SIG-M5 (cell line): ENCODE data around the gene TENT4B.

Experiments used
- DNase-seq: peaks from one replicate; lab custom pipeline; 2025; lab: John Stamatoyannopoulos, UW

TENT4B gene

DNA sequence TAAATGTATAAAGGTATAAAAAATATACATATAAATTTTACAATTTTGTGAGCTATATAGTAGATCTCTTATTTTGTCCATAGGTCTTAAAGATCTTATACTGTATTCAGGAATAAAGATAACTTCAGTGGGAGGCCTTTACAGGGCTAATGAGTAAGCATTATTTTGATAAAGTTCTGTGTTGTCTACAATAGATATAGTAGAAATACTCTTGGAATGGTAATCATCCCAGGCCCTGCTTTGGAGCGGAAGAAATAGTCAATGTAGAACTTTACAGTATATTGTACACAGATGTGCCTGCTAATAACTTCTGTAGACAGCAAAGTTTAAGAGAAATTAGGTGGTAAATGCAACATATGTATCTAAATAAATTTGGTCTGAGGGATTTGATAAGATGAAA lies 42.6 kb downstream of the TENT4B start:
- no peak for DNase-seq

DNA sequence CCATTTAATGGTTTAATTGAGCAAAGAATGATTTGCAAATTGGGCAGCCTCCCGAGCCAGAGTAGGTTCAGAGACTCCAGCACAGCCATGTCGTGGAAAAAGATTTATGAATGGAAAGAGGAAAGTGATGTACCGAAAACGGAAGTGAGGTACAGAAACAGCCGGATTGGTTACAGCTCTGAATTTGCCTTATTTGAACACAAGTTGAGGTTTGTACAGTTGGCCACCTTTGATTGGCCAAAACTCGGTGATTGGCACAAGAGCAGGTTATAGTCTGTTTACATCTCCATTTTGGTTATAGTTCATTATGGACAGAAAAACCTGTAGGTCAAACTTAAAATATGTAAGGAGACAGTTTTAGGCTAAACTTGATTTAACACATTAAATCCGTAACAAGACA lies 44.5 kb downstream of the TENT4B start:
- DNase-seq: no peak

DNA sequence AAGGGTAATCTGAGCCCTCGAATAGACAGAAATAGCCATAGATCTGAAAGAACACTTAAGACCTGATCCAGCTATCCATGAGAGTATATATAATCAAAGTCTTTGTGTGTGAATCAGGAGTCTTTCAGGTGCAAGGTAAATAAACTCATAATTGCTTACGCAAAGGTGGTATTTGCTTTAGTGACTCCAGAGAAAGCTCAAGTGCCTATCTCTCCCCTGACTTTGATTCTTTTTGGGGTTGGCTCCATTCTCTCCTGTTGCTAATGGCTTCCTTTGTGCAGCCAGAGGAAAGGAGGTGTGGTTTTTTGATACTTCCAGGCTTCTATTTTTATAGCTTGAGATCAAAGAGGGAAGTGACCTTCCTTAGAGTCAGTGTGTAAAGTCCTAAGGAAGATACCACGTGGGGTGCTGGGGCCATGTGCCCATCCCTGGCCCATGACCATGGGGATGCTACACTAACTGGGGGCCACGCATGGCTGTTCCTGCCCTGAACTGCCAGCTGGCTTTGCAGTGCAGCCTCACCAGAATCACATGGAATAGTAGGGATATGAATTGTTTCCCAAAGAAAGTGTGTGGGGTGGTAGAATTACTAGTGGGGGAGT lies 45.8 kb downstream of the TENT4B start:
- DNase-seq: no peak

DNA sequence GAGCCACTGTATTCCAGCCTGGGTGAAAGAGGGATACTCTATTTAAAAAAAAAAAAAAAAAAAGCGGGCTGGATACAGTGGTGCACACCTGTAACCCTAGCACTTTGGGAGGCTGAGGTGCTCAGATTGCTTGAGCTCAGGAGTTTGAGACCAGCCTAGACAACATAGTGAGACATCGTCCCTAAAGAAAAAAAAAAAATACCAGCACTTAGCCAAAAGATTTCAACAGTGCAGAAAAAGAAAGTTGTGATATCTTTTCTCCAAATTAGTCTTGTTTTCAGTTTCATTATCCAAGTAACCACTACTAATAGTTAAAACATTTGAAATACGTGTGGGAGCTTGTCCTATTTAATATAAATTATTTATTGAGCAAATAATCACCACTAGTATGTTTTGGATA lies 48.7 kb downstream of the TENT4B start:
- no peak for DNase-seq

DNA sequence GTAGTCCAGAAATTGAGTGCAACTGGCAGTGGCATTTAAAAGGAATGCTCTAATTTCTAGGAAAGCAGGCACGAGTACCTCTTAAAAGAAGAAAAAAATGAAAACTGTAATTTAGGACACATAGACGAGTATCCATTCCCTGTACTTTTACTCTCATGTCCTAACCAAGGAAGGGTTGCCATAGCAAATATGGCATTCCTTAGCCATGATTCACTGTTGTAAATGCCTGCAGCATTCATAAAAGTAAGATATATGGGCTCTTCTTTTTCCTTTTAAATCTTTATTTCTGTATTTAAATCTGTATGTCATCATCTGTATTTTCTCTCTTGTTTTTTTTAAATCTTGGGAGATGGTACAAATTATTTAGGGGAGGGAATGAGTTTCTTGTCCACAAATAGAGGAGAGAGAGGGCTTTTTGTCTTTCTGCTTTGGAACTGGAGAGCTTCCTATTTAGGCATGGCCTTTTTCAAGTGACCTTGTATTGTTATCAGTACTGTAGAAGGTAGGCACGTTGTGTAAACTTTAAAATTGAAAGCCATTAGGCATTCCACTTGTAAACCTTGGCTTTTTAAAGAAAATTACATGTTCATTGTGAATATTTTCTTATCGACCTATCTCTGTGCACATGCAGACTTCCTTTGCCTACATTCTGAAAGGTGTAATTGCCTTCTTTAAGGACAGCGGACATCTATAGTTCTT lies 50.0 kb downstream of the TENT4B start:
- no peak for DNase-seq

DNA sequence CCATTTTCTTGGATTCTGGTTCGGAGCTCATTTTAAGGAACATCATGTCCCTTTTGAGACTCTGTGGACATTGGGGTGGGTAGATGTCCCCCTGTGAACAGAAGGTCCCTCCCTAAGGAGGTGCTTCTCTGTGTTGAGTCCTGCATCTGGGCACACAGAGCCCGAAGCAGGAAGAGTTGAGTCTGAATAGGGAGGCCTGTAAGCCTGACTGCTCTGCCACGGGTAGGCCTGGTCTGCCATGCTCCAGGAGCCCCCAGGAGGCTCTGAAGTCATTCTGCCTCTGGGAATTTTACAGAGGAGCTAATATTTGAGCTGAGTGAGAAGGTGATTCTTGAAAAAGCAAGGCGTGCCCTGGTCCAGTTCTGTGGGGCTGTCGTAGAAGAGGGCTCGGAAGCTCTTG lies 50.6 kb downstream of the TENT4B start:
- DNase-seq: no peak

DNA sequence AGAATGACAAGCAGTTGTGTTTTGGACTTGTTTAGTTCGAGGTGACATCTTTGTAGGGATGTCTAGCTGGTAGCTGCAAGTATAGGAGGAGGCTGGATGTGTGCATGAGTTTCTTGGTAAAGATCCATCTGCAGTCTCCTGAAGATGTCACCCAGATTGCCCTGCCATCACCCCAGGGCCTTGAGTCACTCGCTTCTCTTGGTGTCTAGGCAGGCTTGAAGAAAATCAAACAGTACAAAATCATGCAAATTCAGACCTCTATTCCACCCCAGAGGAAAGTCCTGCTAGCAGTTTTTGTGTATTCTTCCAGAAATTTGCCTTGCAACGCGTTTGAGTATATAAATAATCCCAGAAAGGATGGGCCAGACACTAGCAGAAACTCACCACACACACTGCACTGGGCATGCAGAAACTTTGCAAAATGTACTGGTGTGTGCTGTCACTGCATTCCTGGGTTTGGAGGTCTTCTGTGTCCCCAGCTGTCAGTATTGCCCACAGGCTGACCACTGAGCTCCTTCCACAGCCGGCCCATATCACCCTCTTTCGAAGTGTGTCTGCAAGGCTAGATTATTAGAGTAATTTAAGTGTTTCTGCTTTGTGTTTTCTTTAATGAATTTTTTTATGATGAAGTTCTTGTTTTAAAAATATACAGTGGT lies 51.5 kb downstream of the TENT4B start:
- DNase-seq: no peak

DNA sequence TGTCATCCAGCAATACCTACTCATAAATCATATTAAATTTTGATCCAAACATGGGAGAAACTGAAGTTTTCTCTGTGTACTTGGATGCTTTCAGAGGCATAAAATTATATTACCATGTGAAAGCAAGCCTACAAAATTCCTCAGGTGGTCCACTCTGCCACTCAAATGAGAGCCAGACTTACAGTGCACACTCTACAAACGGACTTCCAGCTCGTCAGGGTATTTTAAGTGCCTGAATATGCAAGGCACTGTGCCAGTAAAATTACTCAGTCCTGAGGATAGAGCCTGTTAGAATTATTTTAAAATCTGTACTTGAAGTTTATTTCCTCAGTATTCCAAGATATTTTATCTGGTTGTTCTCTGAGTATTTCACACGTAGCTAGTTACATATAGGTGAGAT lies 54.5 kb downstream of the TENT4B start:
- no peak for DNase-seq

DNA sequence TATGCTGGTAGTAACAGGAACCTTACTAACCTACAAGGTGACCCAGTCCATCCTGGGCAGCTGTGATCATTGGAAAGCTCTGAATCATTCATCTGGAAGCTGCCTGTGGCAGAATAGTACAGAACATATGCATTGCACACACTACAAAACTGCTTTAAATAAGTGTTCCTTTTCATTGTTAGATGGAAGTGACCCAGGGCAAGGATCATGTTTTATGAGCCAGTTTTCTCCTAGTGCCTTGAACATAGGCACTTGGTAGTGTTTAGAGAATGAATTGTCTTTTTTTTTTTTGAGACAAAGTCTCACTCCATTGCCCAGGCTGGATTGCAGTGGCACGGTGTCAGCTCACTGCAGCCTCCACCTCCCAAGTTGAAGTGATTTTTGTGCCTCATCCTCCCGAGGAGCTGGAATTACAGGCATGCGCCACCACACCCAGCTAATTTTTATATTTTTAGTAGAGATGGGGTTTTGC lies 55.4 kb downstream of the TENT4B start:
- DNase-seq: no peak

DNA sequence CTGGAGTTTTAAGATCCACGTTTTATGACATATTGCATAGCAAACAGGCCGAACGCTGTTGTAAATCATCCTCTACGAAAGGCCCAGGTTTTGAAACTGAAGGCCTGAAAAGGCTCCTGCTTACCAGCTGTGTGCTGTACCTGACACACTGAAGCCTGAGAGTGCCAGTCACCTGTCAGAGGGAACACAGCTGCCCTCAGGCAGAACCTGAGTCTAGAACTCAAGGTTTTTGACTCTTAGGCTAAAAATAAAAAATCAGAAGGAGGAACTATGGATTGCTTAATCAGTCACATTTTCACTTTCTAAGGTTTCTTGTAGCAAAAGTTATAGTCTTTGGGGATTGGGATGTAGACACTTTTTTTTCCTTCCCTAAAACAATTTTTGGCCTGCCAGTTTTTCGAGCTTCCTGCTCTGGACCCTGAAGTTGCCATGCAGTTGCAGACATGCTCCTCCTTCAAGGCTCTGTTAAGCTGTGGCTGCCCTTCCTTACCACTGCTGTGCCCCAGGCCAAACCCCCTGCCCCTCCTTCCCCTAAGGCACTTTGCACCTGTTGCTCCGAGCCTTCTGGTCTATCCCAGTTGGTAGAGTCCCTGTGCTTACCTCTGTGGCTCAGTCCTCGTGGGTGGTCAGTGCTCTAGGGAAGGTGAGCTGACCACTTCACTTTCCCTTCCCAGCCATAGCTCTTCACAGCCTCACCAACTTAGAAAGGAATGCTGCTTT lies 56.6 kb downstream of the TENT4B start:
- no peak for DNase-seq

DNA sequence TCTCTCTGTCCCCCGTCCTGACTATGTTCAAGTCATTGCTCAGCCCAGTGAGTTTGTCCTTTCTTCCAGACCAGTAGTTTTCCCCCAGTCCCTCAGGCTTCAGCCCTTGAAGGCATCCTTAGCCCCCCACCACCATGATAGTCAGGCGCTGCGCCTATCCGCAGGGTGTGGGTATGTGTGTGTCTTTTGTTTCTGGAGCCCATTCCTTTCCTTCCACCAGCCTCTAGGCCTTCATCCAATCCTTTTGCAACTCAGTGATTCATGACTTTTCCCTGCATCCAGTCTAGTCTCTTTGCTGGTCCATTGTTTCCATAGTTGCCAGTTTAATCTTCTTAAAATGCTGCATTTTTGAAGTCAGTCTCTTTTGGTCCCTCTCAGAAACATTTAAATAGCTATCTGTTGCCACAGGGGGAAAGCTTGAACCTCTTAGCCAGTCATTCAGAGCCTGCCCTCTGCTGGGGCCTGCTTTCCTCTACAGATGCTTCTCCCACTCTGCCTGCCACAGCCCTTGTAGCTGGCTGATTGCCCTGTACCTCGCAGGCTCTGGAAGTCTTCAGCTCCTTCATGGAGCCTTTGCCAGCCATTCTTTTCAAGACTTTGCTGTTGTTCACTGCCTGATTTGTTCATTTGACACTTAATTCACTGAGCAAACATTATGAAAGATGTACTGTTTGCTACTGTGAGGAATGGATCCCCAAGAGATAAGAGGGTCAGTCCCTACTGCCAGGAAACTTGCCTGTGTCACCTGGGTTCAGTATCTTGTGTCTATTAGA lies 57.3 kb downstream of the TENT4B start:
- no peak for DNase-seq

DNA sequence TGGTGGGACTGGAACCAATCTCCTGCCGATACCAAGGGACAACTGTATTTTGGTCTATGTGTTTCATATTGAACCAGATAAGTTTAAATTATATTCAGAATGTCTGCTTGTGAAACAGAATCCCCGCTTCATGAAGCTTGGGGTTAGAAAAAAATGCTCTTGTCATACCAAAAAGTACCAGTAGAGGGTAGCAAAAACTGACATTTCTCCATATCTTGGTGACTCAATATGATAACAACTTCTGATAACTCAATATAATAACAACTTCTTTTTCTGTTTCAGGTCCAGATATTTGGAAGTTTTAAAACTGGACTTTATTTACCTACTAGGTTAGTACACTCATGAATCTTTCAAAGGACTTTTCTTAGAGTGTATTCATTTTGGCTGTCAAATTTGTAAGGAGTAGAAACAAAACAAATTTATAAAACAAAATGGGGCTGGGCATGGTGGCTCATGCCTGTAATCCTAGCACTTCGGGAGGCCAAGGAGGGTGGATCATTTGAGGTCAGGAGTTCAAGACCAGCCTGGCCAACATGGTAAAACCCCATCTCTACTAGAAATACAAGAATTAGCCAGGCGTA lies 60.9 kb downstream of the TENT4B start:
- no peak for DNase-seq

DNA sequence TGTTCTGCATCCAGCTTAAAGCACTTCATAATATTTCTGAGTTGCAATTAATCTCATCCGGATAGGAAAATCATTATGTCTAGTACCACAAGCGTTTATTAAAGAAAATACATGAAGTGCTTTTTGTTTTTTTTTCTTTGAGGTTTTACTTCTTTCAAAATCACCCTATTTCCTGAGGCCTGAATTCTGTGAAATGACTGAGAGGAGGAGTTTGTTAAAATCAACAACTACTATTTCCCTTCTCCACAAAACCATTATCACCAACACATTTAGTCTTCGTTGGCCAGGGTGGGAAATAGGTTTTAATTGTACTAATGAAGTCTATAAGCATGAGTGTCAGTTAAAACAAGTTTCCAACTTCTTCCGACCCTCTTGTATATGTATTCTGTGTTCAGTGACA lies 62.6 kb downstream of the TENT4B start:
- DNase-seq: no peak

DNA sequence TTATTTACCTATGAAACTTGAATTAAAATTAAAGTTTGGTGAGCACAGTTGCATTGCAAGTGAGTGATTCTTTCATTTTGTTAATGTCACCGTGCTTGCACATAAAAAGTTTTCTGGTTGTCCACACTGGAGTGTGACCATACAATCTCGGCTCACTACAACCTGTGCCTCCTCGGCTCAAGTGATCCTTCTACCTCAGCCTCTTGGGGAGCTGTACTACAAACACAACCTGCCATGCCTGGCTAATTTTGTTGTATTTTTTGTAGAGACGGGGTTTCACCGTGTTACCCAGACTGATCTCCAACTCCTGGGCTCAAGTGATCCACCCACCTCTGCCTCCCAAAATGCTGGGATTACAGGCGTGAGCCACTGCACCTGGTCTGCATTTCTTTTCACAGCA lies 63.1 kb downstream of the TENT4B start:
- DNase-seq: no peak

DNA sequence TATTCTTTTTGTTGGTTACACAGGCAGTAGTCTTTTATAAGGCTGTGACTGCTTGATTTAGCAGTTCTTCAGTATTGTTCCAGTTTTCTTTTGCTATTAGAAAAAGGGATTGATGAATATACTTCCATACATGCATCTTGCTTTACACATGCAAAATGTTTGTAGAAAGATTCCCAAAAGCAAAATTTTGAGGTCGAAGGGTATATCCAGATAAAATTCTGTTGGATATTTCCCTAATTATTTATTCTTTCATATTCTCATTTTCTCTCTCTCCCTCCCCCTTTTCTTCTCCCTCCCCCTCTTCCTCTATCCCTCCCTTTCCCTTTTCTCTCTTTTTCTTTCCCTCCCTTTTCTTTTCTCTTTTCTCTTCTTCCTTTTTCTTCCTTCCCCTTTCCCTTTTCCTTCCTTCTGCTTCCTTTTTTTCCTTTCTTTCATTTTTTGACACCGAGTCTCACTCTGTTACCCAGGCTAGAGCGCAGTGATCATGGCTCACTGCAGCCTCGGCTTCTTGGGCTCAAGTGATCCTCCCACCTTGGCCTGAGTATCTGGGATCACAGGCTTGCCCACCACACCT lies 66.4 kb downstream of the TENT4B start:
- DNase-seq: no peak

DNA sequence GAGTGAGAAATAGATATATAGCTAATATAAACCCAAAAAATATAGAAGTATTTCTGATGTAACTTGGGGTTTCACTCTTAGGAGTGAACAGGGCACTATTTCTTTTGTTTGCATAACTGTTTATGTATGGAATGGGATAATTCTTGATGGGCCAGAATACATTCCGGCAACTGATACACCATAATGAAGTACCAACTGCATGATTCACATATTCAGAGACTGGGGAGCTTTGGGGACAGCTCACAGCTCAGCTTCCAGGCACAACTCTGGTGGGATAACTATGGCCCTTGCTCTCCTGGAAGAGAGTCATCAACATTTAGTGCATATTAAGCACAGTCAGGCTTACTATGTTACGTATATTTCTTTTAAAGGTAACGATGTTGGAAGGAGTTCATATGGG lies 71.2 kb downstream of the TENT4B start:
- DNase-seq: no peak

DNA sequence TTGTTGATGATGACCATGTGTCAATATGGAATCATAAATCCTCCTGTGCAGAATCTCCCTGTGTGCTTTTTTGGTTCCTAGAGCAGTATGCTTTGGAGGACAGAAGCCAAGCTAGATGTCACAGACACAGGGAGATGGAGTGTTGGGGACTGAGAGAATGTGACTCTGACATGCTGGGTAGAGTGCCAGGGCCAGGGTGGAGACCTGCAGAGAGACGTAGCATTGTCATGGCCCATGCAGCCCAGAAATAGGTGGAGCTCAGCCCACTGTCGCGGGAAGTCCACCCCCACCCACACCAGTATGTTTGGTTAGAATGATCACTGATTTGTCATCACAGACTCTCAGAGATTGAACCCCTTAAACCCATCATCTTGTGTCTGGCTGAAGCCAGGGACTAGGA lies 74.0 kb downstream of the TENT4B start:
- no peak for DNase-seq

DNA sequence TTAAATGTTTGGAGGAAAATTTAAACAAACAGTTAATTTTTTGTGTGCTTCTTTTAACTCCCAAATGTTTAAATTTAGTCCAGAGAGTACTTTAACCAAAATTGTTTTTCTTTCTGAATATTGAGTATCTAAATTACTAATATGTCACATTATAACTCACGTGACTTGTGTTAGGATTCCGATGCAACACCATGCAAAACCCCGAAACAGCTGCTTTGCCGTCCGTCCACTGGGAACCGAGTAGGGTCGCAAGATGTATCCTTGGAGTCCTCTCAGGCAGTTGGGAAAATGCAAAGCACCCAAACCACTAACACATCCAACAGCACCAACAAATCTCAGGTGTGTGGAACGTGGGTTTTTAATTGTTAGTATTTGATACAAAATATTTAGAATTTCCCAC lies 74.6 kb downstream of the TENT4B start:
- no peak for DNase-seq

DNA sequence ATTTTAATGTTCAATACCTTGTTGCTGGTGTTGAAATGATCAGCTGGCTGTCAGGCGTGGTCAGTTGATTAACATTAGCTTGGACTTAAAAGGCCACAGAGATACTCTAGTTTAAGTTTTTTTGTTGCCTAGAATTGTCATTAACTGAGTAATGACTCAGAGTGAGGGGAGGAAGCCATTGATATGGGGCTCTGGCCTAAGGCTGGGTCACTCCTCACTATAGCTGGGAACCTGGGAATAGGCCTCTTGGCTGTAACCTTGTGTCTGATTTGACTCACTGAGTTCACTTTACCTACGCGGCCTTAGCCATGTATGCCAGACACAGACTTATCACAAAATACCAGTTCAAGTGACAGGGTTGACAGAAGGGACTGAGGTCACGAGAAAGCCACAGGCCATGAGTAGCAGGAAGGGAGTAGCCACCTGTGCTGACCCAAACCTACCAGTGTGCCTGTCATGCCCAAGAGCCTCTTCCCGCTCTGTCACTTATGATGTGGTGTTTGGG lies 75.3 kb downstream of the TENT4B start:
- no peak for DNase-seq

DNA sequence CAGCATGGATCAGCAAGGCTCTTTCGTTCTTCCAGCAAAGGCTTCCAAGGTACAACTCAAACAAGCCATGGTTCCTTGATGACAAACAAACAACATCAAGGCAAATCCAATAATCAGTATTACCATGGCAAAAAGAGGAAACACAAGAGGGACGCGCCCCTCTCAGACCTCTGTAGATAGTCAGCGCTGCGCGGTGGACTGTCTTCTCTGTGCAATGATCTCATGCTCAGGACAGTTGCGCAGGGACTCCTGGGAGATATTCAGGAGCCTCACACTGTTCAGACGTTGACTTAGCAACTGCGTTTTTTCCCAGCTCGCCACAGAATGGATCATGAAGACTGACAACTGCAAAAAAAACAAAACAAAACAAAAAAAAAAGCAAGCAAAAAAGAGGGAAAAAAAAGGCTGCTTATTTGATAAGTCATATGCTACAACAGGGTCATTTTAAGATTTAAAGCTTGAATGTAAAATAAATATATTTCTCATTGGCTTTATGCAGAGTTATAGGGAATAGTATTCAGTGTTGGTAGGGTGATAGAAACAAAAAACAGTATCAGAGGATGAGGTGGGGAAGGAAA lies 76.1 kb downstream of the TENT4B start:
- no peak for DNase-seq
